SU-DHL-6 (cell line): ENCODE results near the gene TENM4.

Experiments used
- H2AFZ ChIP-seq: fragments of 200-600 bp; sonication (generic); 2 replicates; pipeline ENCODE4 v1.6.1; 2014; ENCODE audit warnings: low read depth, mild to moderate bottlenecking, moderate library complexity, mixed read lengths, antibody characterized with exemption, low read length; ENCODE audit not compliant: severe bottlenecking
- H3F3A ChIP-seq: fragments of 200-600 bp; shearing (Covaris generic); 2 replicates; pipeline ENCODE4 v1.6.0; 2016; ENCODE audit warnings: antibody characterized with exemption, mild to moderate bottlenecking; ENCODE audit not compliant: insufficient read depth
- H3K27ac ChIP-seq: fragments of 200-600 bp; sonication (generic); 2 replicates; pipeline ENCODE4 v1.5.1; 2016; ENCODE audit warnings: low read depth, mild to moderate bottlenecking, low read length, moderate library complexity, mixed read lengths
- H3K27me3 ChIP-seq: fragments of 200-600 bp; sonication (generic), shearing (Covaris generic); 2 replicates; pipeline ENCODE4 v1.6.0; 2014; ENCODE audit warnings: mild to moderate bottlenecking, low read length
- H3K36me3 ChIP-seq: fragments of 200-600 bp; sonication (generic); 2 replicates; pipeline ENCODE4 v1.6.1; 2014; ENCODE audit warnings: mild to moderate bottlenecking, low read length, mixed read lengths
- H3K4me2 ChIP-seq: fragments of 300-600, 200-600 bp; shearing (Covaris generic), sonication (generic); 2 replicates; pipeline ENCODE4 v1.6.0; 2014; ENCODE audit warnings: low read length, low read depth, mild to moderate bottlenecking; ENCODE audit not compliant: poor library complexity, severe bottlenecking
- H3K4me3 ChIP-seq: fragments of 200-600 bp; sonication (generic); 2 replicates; pipeline ENCODE4 v1.5.1; 2014; ENCODE audit warnings: antibody characterized with exemption, low read length, mild to moderate bottlenecking, mixed read lengths; ENCODE audit not compliant: insufficient read depth, poor library complexity, severe bottlenecking
- H3K79me2 ChIP-seq: fragments of 200-600 bp; sonication (generic); 2 replicates; pipeline ENCODE4 v1.6.1; 2014; ENCODE audit warnings: mild to moderate bottlenecking, low read length, moderate library complexity; ENCODE audit not compliant: insufficient read depth
- H3K9ac ChIP-seq: fragments of 200-600 bp; sonication (generic); 2 replicates; pipeline ENCODE4 v1.7.0; 2014; ENCODE audit warnings: mild to moderate bottlenecking, low read length
- H3K9me2 ChIP-seq: fragments of 200-600 bp; sonication (generic); replicated peaks from 2 replicates; pipeline ENCODE4 v1.6.1; 2014; ENCODE audit warnings: low read length; ENCODE audit not compliant: insufficient read depth
- H3K9me3 ChIP-seq: fragments of 200-600 bp; sonication (generic); 2 replicates; pipeline ENCODE4 v1.6.1; 2014; ENCODE audit warnings: low read length, mixed read lengths; ENCODE audit not compliant: insufficient read depth
- H4K20me1 ChIP-seq: fragments of 200-600 bp; sonication (generic); 2 replicates; pipeline ENCODE4 v1.6.1; 2014; ENCODE audit warnings: low read depth, mild to moderate bottlenecking, antibody characterized with exemption, low read length, moderate library complexity, mixed read lengths
- EZH2phosphoT487 ChIP-seq: fragments of 200-600 bp; sonication (generic), shearing (Covaris generic); conservative IDR thresholded peaks from 2 replicates; pipeline ENCODE4 v1.6.1; 2018; ENCODE audit warnings: mild to moderate bottlenecking, antibody characterized with exemption, low read length, moderate library complexity, mixed read lengths
- TF ChIP-seq, protein P1 (sequence below): fragments of 200-600 bp; sonication (generic); IDR thresholded peaks from one replicate; pipeline ENCODE4 v1.5.1; 2017; ENCODE audit warnings: antibody characterized with exemption, mild to moderate bottlenecking, low read length, moderate library complexity; ENCODE audit not compliant: insufficient read depth, poor library complexity, severe bottlenecking

Gene TENM4

DNA sequence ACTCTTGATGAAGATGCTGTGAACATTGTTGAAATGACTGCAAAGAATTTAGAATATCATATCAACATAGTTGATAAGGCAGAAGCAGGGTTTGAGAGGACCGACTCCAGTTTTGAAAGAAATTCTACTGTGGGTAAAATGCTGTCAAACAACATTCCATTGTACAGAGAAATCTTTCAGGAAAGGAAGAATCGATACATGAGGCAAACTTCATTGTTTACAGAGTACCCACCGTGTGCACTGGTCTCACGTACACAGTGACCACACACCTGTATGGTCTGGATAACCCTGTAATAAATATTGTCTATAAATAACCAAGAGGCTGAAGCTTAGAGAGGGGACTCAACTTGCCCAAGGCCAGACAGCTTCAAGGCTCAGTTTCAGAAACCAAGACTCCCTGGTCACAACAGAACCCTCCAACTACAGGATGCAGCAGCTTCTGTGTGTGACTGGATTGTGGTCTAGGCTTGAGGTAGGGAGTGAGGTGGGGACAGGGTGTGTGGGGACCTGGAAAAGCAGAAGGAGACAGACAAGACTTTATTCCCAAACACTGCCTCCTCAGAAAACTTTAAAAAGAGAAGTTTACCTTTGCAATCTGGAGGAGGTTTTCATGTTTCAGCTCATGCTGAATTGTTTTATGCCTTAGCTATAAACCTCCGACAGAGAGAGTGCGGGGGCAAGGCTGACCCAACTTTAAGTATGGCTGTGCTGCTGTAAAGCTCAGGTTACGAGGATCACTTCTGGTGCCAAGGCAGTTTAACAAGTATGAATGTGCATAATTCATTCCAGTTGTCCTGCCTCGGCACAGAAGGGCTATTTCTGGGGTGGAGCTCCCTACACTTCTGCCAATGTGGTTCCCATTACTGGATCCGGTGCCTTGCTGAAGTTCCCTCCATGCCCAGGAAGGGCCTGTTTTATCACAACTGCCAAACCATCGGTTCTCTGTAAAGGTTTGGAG is 493.6 kb downstream of the TENM4 start:
- Histone ChIP-seq H4K20me1 (no peaks in the 10 kb centered on the region), H3K27me3 (no peaks in the 10 kb centered on the region), H3K79me2 (no peaks in the 10 kb centered on the region), H3K9ac (no peak overlapping the region), H3K4me3 (no peak overlapping the region), H3K27ac (no peak overlapping the region), H3K9me2 (no peaks in the 10 kb centered on the region), H3K36me3 (no peaks in the 10 kb centered on the region), H3F3A (no peaks in the 10 kb centered on the region), H2AFZ (no peak overlapping the region), H3K9me3 (no peaks in the 10 kb centered on the region), H3K4me2 (no peak overlapping the region)
- TF ChIP-seq, protein P1, sequence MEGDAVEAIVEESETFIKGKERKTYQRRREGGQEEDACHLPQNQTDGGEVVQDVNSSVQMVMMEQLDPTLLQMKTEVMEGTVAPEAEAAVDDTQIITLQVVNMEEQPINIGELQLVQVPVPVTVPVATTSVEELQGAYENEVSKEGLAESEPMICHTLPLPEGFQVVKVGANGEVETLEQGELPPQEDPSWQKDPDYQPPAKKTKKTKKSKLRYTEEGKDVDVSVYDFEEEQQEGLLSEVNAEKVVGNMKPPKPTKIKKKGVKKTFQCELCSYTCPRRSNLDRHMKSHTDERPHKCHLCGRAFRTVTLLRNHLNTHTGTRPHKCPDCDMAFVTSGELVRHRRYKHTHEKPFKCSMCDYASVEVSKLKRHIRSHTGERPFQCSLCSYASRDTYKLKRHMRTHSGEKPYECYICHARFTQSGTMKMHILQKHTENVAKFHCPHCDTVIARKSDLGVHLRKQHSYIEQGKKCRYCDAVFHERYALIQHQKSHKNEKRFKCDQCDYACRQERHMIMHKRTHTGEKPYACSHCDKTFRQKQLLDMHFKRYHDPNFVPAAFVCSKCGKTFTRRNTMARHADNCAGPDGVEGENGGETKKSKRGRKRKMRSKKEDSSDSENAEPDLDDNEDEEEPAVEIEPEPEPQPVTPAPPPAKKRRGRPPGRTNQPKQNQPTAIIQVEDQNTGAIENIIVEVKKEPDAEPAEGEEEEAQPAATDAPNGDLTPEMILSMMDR = no peak
- no peak for TF ChIP-seq EZH2phosphoT487

DNA sequence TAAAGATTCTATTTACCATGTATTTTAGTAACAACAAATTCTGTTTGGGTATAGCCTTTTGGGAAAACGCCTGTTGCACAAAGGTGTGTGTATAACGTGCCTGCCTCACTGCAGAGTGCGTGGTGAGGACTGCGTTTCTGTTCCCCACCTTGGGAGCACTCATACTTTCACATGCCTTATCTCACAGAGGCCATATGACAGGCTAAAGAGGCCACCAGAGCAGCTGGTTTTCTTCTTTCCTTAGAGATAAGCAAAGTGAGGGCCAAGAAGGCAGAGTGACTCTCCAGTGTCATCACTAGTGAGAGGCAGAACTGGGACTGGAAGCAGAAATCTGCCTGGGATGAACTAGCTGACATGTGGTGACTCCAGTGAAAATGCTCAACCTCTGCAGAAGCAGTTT is 497.0 kb downstream of the TENM4 start:
- TF ChIP-seq EZH2phosphoT487 = no peak
- TF ChIP-seq, protein P1 = no peak
- Histone ChIP-seq H4K20me1 (no peaks in the 10 kb centered on the region), H3K4me2 (no peak overlapping the region), H3F3A (no peaks in the 10 kb centered on the region), H3K36me3 (no peaks in the 10 kb centered on the region), H3K9me3 (no peaks in the 10 kb centered on the region), H3K27ac (no peak overlapping the region), H3K4me3 (no peak overlapping the region), H3K9ac (no peak overlapping the region), H3K9me2 (no peaks in the 10 kb centered on the region), H3K27me3 (no peaks in the 10 kb centered on the region; the same call in 1 of the 2 replicates), H2AFZ (no peak overlapping the region), H3K79me2 (no peaks in the 10 kb centered on the region)

DNA sequence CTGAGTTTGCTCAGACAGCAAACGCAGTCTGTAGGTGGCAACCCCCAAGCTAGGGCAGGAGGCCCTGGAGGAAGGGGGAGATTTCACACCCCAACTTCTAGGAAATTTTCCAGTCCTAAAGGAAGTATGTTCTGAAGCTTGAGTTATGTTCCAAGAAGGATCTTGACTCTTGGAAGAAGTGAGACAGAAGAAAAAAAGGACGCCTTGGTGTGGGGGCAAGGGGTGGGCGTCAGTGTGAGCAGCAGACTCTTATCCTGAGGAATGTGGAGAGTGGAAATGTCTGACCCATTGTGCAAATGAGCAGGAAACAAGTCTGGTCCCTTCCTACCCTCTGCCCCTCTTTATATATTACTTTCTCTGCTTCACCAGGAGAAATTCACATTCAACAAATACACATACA is 497.7 kb downstream of the TENM4 start:
- no peak overlapping the region for H3K27ac ChIP-seq
- H3K36me3 ChIP-seq = no peaks in the 10 kb centered on the region
- TF ChIP-seq, protein P1 = no peak
- TF ChIP-seq EZH2phosphoT487 = no peak
- H3K79me2 ChIP-seq = no peaks in the 10 kb centered on the region
- H3K9me3 ChIP-seq = no peaks in the 10 kb centered on the region
- no peaks in the 10 kb centered on the region; the same call in 1 of the 2 replicates for H3K27me3 ChIP-seq
- no peaks in the 10 kb centered on the region for H3F3A ChIP-seq
- H2AFZ ChIP-seq = no peak overlapping the region
- H4K20me1 ChIP-seq = no peaks in the 10 kb centered on the region
- no peaks in the 10 kb centered on the region for H3K9me2 ChIP-seq
- no peak overlapping the region for H3K9ac ChIP-seq
- no peak overlapping the region for H3K4me3 ChIP-seq
- H3K4me2 ChIP-seq = no peak overlapping the region
